Measurements from ENCODE around the gene ARHGEF7.

DNA sequence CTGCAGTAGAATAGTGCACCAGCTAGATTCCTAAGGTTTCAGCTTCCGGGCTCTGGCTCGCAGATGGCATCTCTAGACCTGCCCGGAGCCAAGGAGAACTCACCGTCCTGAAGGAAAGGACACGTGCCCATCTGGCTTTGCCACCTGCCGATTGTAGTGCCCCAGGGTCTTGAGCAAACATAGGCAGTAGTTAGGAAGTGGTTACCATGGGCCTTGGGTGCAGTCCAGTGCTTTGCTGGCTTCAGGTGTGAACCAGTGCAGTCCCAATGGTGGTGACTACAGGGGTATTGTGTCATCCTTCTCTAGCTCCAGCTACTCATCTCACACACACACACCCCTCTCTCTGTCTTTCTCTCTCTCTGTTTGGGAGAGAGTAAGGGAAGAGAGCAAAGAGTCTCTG, 143.9 kb downstream of the ARHGEF7 start:
- TF ChIP-seq, protein P1, sequence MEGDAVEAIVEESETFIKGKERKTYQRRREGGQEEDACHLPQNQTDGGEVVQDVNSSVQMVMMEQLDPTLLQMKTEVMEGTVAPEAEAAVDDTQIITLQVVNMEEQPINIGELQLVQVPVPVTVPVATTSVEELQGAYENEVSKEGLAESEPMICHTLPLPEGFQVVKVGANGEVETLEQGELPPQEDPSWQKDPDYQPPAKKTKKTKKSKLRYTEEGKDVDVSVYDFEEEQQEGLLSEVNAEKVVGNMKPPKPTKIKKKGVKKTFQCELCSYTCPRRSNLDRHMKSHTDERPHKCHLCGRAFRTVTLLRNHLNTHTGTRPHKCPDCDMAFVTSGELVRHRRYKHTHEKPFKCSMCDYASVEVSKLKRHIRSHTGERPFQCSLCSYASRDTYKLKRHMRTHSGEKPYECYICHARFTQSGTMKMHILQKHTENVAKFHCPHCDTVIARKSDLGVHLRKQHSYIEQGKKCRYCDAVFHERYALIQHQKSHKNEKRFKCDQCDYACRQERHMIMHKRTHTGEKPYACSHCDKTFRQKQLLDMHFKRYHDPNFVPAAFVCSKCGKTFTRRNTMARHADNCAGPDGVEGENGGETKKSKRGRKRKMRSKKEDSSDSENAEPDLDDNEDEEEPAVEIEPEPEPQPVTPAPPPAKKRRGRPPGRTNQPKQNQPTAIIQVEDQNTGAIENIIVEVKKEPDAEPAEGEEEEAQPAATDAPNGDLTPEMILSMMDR (conservative IDR thresholded peaks at IDR 0.05; ENCODE audit: low read length): no peak
- TF ChIP-seq EZH2phosphoT487 (IDR thresholded peaks at IDR 0.05; ENCODE audit: borderline replicate concordance, low read depth, low read length): no peak
